Calu3 (cell line): ENCODE results near the gene FBXL17. TPM values are rescaled to one million over a fixed set of nuclear protein-coding genes. Genes with fewer than 3 reads are reported as not detected.

Experiments used
- BruUV-seq: library from RNA; stranded (reverse); fragments of 400-500 nt; replicated peaks from 2 replicates; lab custom pipeline; 2021; lab: Mats Ljungman, UMichigan
- CTCF ChIA-PET: fragments of 300-600 bp; sonication (Branson Sonifier 250); formaldehyde crosslinking; loops from one replicate; lab custom pipeline; 2022; ENCODE audit warnings: antibody characterized with exemption; lab: Charles Lee
- DNase-seq: peaks from one replicate; pipeline ENCODE4 v3.0.0; 2022
- H3K27ac Mint-ChIP-seq: one replicate; pipeline ENCODE4 v1.8.0; 2022; ENCODE audit warnings: mixed read lengths; ENCODE audit not compliant: unreplicated experiment
- H3K27me3 Mint-ChIP-seq: one replicate; pipeline ENCODE4 v1.8.0; 2022; ENCODE audit warnings: mixed read lengths; ENCODE audit not compliant: unreplicated experiment
- H3K36me3 Mint-ChIP-seq: one replicate; pipeline ENCODE4 v1.8.0; 2022; ENCODE audit warnings: mild to moderate bottlenecking, moderate library complexity, mixed read lengths; ENCODE audit not compliant: insufficient read depth, unreplicated experiment
- H3K4me1 Mint-ChIP-seq: one replicate; pipeline ENCODE4 v1.8.0; 2022; ENCODE audit warnings: mild to moderate bottlenecking, low read depth, mixed read lengths; ENCODE audit not compliant: unreplicated experiment
- H3K4me3 Mint-ChIP-seq: one replicate; pipeline ENCODE4 v1.8.0; 2022; ENCODE audit warnings: mild to moderate bottlenecking, low read depth, moderate library complexity, mixed read lengths; ENCODE audit not compliant: unreplicated experiment
- H3K9me3 Mint-ChIP-seq: one replicate; pipeline ENCODE4 v1.8.0; 2022; ENCODE audit warnings: low read depth, mixed read lengths; ENCODE audit not compliant: unreplicated experiment
- intact Hi-C: fragments of 100-400 bp; cut with micrococcal nuclease; formaldehyde crosslinking; loops from one replicate; pipeline ENCODE4 v1.10.0; 2022; ENCODE audit not compliant: unreplicated experiment
- total RNA-seq: library from RNA; stranded (reverse); gene quantifications from 2 replicates; pipeline ENCODE4 v1.2.3, GENCODE V29; 2022
- TF ChIP-seq, protein P1 (sequence below): fragments of 200-600 bp; IDR thresholded peaks from one replicate; pipeline ENCODE4 v1.8.0; 2022; ENCODE audit warnings: antibody characterized with exemption; ENCODE audit not compliant: unreplicated experiment

Gene FBXL17
- total RNA-seq, 1 experiment from 2014 or later: 19.6 TPM

DNA sequence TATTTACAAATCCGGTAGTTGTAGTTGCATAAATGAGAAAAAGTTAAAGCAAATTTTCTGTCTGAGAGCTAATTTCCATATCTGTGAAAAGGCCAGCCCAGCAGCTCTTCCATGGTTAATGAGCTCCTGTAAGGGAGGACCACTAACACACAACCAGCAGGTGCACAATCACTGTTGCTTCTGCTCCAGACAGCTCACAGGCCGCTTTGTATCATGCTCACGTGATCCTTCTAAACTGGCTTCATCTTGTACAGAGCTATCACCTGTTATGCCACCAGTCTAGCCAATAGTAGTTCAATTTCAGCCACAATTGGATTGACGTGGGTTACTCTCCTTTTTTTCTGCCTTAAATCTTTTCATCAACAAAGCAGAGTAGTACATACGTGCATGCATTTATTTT, 38.3 kb upstream of the FBXL17 start:
- DNase-seq: no peak
- Mint-ChIP-seq H3K4me3 (no peak overlapping the region), H3K36me3 (no peaks in the 10 kb centered on the region), H3K4me1 (peaks cover 6% of the 10 kb centered on the region), H3K9me3 (peaks cover 2% of the 10 kb centered on the region), H3K27ac (no peak overlapping the region), H3K27me3 (peaks cover 2% of the 10 kb centered on the region)
- TF ChIP-seq, protein P1, sequence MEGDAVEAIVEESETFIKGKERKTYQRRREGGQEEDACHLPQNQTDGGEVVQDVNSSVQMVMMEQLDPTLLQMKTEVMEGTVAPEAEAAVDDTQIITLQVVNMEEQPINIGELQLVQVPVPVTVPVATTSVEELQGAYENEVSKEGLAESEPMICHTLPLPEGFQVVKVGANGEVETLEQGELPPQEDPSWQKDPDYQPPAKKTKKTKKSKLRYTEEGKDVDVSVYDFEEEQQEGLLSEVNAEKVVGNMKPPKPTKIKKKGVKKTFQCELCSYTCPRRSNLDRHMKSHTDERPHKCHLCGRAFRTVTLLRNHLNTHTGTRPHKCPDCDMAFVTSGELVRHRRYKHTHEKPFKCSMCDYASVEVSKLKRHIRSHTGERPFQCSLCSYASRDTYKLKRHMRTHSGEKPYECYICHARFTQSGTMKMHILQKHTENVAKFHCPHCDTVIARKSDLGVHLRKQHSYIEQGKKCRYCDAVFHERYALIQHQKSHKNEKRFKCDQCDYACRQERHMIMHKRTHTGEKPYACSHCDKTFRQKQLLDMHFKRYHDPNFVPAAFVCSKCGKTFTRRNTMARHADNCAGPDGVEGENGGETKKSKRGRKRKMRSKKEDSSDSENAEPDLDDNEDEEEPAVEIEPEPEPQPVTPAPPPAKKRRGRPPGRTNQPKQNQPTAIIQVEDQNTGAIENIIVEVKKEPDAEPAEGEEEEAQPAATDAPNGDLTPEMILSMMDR: no peak
- intact Hi-C loops: no loop called here
- no TSS peak for BruUV-seq
- CTCF ChIA-PET: no interaction called here

DNA sequence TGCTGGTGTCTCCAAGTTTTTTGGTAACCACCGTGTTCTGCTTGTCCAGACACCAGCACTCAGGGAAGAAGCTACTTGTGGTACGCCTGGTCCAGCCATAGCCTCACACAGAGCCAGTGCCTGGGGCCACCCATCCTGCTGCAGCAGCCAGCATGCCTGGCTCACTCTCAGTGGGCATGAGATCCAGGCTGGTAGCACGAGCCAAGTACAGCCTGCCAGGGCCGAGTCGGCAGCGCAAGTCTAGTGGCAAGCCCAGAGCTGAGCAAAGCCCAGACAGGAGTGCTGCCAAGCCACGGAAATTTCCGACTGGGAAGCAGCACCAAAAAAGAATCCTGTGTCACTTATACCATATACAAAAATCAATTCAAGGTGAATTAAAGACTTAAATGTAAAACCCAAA, 36.3 kb upstream of the FBXL17 start:
- H3K4me1 Mint-ChIP-seq: peaks cover 6% of the 10 kb centered on the region
- H3K27me3 Mint-ChIP-seq: no peaks in the 10 kb centered on the region
- CTCF ChIA-PET: no interaction called here
- H3K4me3 Mint-ChIP-seq: no peak overlapping the region
- no peaks in the 10 kb centered on the region for H3K9me3 Mint-ChIP-seq
- TF ChIP-seq, protein P1: no peak
- no TSS peak for BruUV-seq
- H3K36me3 Mint-ChIP-seq: no peaks in the 10 kb centered on the region
- H3K27ac Mint-ChIP-seq: no peak overlapping the region
- no peak for DNase-seq
- intact Hi-C loops: no loop called here

DNA sequence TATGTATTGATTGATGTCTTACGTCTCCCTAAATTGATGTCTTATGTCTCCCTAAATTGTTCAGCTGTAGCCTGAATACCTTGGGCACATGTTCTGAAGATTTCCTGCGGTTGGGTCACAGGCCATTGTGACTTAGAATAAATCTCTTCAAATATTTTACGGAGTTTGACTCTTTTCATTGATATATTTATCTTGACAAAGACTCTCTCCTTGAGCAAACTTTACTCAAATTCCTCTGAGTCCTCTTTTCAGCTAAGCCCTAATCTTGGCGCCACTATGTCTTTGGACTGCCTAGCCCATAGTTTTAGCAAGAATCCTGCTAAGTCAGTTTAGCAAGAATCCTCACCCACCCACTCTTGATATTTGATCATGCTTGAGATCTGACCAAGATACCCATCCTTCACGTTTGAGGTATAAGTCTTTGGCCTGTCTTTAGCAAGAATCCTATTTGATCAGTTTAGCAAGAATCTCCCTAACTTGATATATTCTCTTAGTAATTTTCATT, 35.3 kb upstream of the FBXL17 start:
- H3K9me3 Mint-ChIP-seq: no peaks in the 10 kb centered on the region
- intact Hi-C loops: no loop called here
- no peaks in the 10 kb centered on the region for H3K27me3 Mint-ChIP-seq
- CTCF ChIA-PET: no interaction called here
- no peaks in the 10 kb centered on the region for H3K36me3 Mint-ChIP-seq
- DNase-seq: no peak
- BruUV-seq: no TSS peak
- no peak overlapping the region for H3K4me3 Mint-ChIP-seq
- TF ChIP-seq, protein P1: no peak
- H3K4me1 Mint-ChIP-seq: peaks cover 6% of the 10 kb centered on the region
- no peak overlapping the region for H3K27ac Mint-ChIP-seq

DNA sequence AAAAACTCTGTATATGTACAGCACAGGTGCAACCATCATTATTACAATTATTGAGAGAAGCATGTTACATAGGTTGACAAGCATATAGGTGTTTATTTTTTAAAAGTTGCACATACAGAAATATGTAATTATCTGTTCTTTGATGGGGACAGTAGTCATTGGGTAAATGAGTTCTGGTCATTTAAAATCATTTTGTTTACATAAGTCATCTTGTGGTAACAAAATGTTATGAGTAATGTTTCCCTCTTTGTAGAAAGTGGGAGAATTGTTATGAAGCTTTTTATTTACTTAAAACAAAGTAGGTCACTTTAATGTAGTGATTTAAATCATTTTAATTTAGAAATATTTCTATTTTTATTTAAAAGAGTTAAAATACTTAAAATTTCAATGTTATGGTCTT, 33.8 kb upstream of the FBXL17 start:
- Mint-ChIP-seq H3K9me3 (no peaks in the 10 kb centered on the region), H3K27me3 (no peaks in the 10 kb centered on the region), H3K4me3 (no peak overlapping the region), H3K4me1 (no peaks in the 10 kb centered on the region), H3K36me3 (no peaks in the 10 kb centered on the region), H3K27ac (no peak overlapping the region)
- no peak for DNase-seq
- CTCF ChIA-PET: no interaction called here
- TF ChIP-seq, protein P1: no peak
- BruUV-seq: no TSS peak
- intact Hi-C loops: no loop called here
